ENCODE results near the gene MGST2.

GRCh38 chr4:139718358-139718757, 52.7 kb downstream of the MGST2 start:
- TF ChIP-seq CTCF (IDR thresholded peaks at IDR 0.05; ENCODE audit: low read depth, low read length, missing input control): no peak
- TF ChIP-seq RXRA (IDR thresholded peaks at IDR 0.05): no peak
- TF ChIP-seq FOXA1 (IDR thresholded peaks at IDR 0.05): no peak
- TF ChIP-seq ATF3 (IDR thresholded peaks at IDR 0.05): no peak
- no peak for TF ChIP-seq REST (IDR thresholded peaks at IDR 0.05)
- TF ChIP-seq EGR1 (IDR thresholded peaks at IDR 0.05; ENCODE audit: low read depth in 2 of 2): no peak
- no peak for TF ChIP-seq SP1 (IDR thresholded peaks at IDR 0.05)
- no peak for TF ChIP-seq RAD21 (IDR thresholded peaks at IDR 0.05)
- TF ChIP-seq MAX (IDR thresholded peaks at IDR 0.05): no peak
- no peak for TF ChIP-seq GABPA (IDR thresholded peaks at IDR 0.05 in 1 of 2, conservative IDR thresholded peaks at IDR 0.05 in 1 of 2)
- TF ChIP-seq NR2F2 (IDR thresholded peaks at IDR 0.05): no peak
- no peak for TF ChIP-seq ZBTB33 (IDR thresholded peaks at IDR 0.05)
- TF ChIP-seq YY1 (IDR thresholded peaks at IDR 0.05): no peak
